Activated CD8-positive, alpha-beta memory T cell treated with anti-CD3 and anti-CD28 coated beads, Interleukin-2, amount 50 U/mL, for 48 hours (primary cell): Measurements from ENCODE around the gene SRRT.
"Not testable (repeated sequence)": the region's sequence is repeated elsewhere in the genome, so short reads cannot be mapped to it uniquely, and the experiment has no call there.

ENCODE experiments used
- DNase-seq: peaks from one replicate; pipeline ENCODE4 v3.0.0-alpha.2; 2020

SRRT gene

GRCh38 chr7:100895956-100896731 lies 21.2 kb downstream of the SRRT start:
- peak; percentile 72 for DNase-seq

- peak; percentile 89 for DNase-seq
Measured at GRCh38 chr7:100896732-100897608, 22.1 kb downstream of the SRRT start.

- no peak for DNase-seq
Measured at GRCh38 chr7:100897772-100898454, 23.0 kb downstream of the SRRT start.

- DNase-seq = no peak
Measured at GRCh38 chr7:100899432-100899831, 24.5 kb downstream of the SRRT start.

GRCh38 chr7:100900978-100901377 lies 26.1 kb downstream of the SRRT start:
- DNase-seq = no peak

- no peak for DNase-seq
Measured at GRCh38 chr7:100901921-100902332, 27.0 kb downstream of the SRRT start.

- DNase-seq = no peak
Measured at GRCh38 chr7:100902638-100903037, 27.7 kb downstream of the SRRT start.

GRCh38 chr7:100908512-100908911 lies 33.6 kb downstream of the SRRT start:
- DNase-seq = no peak

- DNase-seq = not testable (repeated sequence)
Measured at GRCh38 chr7:100910443-100910842, 35.5 kb downstream of the SRRT start.

- DNase-seq = no peak
Measured at GRCh38 chr7:100911484-100911883, 36.6 kb downstream of the SRRT start.

GRCh38 chr7:100914208-100914878 lies 39.4 kb downstream of the SRRT start:
- DNase-seq = no peak

- no peak for DNase-seq
Measured at GRCh38 chr7:100914879-100915447, 40.1 kb downstream of the SRRT start.

GRCh38 chr7:100919335-100919734 lies 44.4 kb downstream of the SRRT start:
- DNase-seq = not testable (repeated sequence)

- DNase-seq = not testable (repeated sequence)
Measured at GRCh38 chr7:100919779-100920437, 45.0 kb downstream of the SRRT start.

- DNase-seq = no peak
Measured at GRCh38 chr7:100921039-100921438, 46.1 kb downstream of the SRRT start.

- not testable (repeated sequence) for DNase-seq
Measured at GRCh38 chr7:100923616-100924015, 48.7 kb downstream of the SRRT start.

GRCh38 chr7:100929808-100930174 lies 54.9 kb downstream of the SRRT start:
- DNase-seq = no peak

- DNase-seq = no peak
Measured at GRCh38 chr7:100933734-100934133, 58.8 kb downstream of the SRRT start.

GRCh38 chr7:100935381-100935780 lies 60.5 kb downstream of the SRRT start:
- not testable (repeated sequence) for DNase-seq

GRCh38 chr7:100936167-100936566 lies 61.3 kb downstream of the SRRT start:
- not testable (repeated sequence) for DNase-seq
